GM12874 (cell line): ENCODE measurements around the gene R3HDML.

Source experiments
- TF ChIP-seq, protein P1 (sequence below): IDR thresholded peaks from 2 replicates; pipeline ENCODE4 v1.5.1; 2011; ENCODE audit warnings: low read depth, mild to moderate bottlenecking, control low read depth, low read length, moderate library complexity; ENCODE audit not compliant: insufficient read depth

R3HDML gene

DNA sequence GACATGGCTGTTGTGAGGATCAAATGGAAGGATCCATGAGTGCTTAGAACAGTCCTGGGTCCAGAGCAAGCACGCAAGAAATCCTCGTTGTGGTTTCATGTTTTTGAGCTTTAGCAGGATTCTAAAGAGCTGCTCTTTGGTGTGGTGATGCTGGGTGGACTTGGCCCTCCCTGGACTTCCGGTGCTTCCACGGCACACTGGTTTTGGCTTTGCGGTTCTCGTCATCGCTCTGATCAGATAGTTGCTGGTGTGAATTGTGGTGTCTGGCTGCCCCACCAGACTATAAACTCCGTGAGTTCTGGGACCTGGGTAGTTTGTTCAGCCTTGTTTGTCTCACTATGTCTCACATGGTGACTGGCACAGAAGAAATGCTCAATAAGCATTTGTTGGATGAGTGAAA lies 21.9 kb downstream of the R3HDML start:
- TF ChIP-seq, protein P1, sequence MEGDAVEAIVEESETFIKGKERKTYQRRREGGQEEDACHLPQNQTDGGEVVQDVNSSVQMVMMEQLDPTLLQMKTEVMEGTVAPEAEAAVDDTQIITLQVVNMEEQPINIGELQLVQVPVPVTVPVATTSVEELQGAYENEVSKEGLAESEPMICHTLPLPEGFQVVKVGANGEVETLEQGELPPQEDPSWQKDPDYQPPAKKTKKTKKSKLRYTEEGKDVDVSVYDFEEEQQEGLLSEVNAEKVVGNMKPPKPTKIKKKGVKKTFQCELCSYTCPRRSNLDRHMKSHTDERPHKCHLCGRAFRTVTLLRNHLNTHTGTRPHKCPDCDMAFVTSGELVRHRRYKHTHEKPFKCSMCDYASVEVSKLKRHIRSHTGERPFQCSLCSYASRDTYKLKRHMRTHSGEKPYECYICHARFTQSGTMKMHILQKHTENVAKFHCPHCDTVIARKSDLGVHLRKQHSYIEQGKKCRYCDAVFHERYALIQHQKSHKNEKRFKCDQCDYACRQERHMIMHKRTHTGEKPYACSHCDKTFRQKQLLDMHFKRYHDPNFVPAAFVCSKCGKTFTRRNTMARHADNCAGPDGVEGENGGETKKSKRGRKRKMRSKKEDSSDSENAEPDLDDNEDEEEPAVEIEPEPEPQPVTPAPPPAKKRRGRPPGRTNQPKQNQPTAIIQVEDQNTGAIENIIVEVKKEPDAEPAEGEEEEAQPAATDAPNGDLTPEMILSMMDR, result no peak

DNA sequence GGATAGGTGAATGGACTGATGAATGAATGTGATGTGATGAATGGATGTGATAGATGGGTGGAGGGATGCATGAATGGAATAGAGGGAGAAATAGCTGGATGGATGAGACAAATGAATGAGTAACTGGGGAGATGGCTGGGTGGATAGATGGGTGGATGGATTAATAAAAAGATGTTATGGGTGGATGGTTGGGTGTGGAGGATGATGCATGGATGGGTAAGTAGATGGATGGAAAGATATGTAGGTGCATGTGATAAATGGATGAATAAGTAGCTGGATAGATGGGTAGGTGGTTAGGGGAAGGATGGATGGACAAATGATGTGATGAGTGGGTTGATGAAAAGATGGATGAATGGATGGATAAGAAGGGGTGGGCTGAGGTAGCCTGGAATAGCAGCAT lies 23.4 kb downstream of the R3HDML start:
- TF ChIP-seq, protein P1, result no peak

DNA sequence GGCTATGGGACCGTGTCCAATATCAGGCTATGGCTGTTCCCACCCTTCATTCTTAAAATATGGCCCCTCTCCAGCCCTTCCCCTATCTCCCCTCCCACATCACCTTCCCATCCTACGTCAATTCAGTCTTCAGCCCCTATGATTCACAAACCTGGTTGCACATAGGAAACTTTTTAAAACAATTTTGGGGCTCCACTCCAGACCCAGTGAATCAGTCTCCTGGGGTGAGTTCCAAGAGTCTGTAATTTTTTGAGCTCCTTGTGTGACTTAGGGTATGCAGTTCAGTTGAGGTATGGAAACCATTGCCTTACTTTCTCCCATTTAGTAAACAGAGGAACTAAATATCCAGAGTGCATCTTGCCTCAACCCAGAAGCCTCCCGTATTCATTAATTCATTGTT lies 24.2 kb downstream of the R3HDML start:
- TF ChIP-seq, protein P1, result no peak

DNA sequence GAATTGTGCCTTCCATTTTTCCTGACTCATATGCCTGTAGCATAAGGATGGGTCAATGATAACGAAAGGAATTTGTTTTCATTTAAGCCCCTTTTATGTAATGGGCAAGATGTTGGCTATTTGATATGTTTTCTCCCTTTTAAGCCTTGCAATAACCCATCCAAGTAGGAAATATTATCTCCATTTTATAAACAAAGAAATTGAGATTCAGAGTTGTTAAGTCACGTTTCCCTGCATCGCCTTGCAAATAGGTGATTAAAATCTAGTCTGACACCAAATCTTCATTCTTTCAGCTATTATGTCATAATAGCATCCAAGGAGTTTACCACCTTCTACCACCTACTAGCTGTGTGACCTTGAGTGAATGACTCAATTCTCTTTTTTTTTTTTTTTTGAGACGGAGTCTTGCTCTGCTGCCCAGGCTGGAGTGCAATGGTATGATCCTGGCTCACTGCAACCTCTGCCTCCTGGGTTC lies 25.7 kb downstream of the R3HDML start:
- TF ChIP-seq, protein P1, result no peak

DNA sequence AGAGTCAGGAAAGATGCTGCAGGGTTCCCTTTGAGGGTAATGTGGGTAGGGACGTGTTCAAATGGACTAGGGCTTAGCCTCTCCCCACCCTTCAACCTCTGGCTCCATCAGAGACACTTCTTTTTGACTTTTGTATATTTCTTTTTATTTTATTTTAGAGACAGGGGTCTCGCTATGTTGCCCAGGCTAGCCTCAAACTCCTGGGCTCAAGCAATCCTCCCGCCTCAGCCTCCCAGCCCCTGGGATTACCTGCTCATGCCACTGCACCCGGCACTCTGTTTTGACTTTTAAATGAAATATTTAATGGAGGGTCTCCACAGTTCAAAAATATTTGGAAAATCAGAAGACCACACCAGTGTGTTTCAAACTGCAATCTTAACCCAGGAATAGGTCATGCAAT lies 27.2 kb downstream of the R3HDML start:
- TF ChIP-seq, protein P1, result no peak

DNA sequence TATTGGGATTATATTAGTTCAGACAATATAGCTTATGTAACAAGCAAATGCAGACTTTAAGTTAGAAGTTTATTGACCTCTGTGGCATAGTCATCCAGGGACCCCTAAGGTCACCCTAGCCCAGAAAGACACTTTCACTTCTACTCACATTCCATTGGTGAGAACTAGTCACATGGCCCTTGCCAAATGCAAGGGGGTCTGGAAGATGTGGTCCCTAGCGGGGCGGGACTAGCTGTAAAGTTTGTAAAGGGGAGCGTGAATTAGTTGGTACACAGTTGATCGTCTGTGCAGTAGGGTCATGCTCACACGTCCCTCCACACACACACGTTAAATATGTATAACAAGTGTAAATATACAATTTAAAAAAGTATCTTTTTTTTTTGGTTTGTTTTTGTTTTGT lies 27.9 kb downstream of the R3HDML start:
- TF ChIP-seq, protein P1, result no peak

DNA sequence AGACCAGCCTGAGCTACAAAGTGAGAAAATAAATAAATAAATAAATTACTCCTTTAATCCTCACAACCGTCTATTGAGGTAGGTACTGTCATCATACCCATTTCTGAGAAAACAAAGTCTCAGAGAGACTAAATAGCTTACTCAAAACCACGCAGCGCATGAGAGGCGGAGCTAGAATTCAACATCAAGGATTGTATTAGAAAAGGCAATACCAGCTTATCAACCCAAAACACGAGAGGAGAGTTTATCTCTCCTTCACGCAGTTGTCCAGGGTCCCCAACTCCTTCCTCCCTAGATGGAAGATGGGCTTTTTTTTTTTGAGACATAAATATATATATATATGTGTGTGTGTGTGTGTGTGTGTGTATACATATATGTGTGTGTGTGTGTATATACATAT lies 30.9 kb downstream of the R3HDML start:
- TF ChIP-seq, protein P1, result no peak
